A549 (cell line): ENCODE data around the gene SSX2IP.

Experiments
- CBX2 ChIP-seq: fragments of 200-600 bp; sonication (generic); IDR thresholded peaks from 2 replicates; pipeline ENCODE4 v1.6.1; 2016; ENCODE audit warnings: low read depth, mild to moderate bottlenecking, borderline replicate concordance
- CHD2 ChIP-seq: fragments of 150-350 bp; IDR thresholded peaks from 2 replicates; pipeline ENCODE4 v1.6.1; 2014; ENCODE audit warnings: low read length; ENCODE audit not compliant: partially characterized antibody
- CTCF ChIP-seq: fragments of >200 bp; sonication (Bioruptor Twin); formaldehyde crosslinking; IDR thresholded peaks from 3 replicates; pipeline ENCODE4 v1.5.1; 2016
- EHF ChIP-seq: fragments of 250-450 bp; sonication (Bioruptor Pico); IDR thresholded peaks from 2 replicates; pipeline ENCODE4 v1.5.0; 2020; ENCODE audit warnings: mild to moderate bottlenecking
- EP300 ChIP-seq, 2 experiments: fragments of >200 bp; sonication (Bioruptor Twin); formaldehyde crosslinking; IDR thresholded peaks; 2 replicates in 1 of 2; 3 replicates in 1 of 2; pipeline ENCODE4 v1.6.1; 2016 to 2017
- JUN ChIP-seq, 2 experiments: fragments of >200 bp; sonication (Bioruptor Twin); formaldehyde crosslinking; IDR thresholded peaks; 2 replicates in 1 of 2; 3 replicates in 1 of 2; pipeline ENCODE4 v1.6.1; 2016 to 2017
- MAFK ChIP-seq: fragments of 450-650 bp; IDR thresholded peaks from 2 replicates; pipeline ENCODE4 v1.6.1; 2014; ENCODE audit not compliant: partially characterized antibody
- MAZ ChIP-seq: fragments of 150-350 bp; IDR thresholded peaks from 2 replicates; pipeline ENCODE4 v1.6.1; 2014; ENCODE audit warnings: antibody characterized with exemption, low read depth, low read length, borderline replicate concordance
- NR3C1 ChIP-seq: fragments of >200 bp; sonication (Bioruptor Twin); formaldehyde crosslinking; IDR thresholded peaks from 3 replicates; pipeline ENCODE4 v1.6.1; 2017
- POLR2A ChIP-seq: IDR thresholded peaks from 2 replicates; pipeline ENCODE4 v1.6.1; 2012; ENCODE audit warnings: mild to moderate bottlenecking, low read length
- RNF2 ChIP-seq: fragments of 200-600 bp; sonication (generic); IDR thresholded peaks from 2 replicates; pipeline ENCODE4 v1.6.1; 2016; ENCODE audit warnings: low read depth, mild to moderate bottlenecking, antibody characterized with exemption, moderate library complexity, borderline replicate concordance
- SMC3 ChIP-seq: fragments of >200 bp; sonication (Bioruptor Twin); formaldehyde crosslinking; IDR thresholded peaks from 3 replicates; pipeline ENCODE4 v1.6.1; 2018; ENCODE audit warnings: inconsistent platforms
- TF ChIP-seq, protein P1 (sequence below): fragments of >200 bp; sonication (Bioruptor Twin); formaldehyde crosslinking; IDR thresholded peaks from 3 replicates; pipeline ENCODE4 v1.6.1; 2016
- TF ChIP-seq, protein P2 (sequence below): IDR thresholded peaks from 2 replicates; pipeline ENCODE4 v1.6.1; 2012; ENCODE audit warnings: low read depth, borderline replicate concordance

- TF ChIP-seq SMC3 (no peak), RNF2 (no peak), CTCF (no peak), NR3C1 (no peak), EP300 (IDR thresholded peaks at IDR 0.05) (no peak), JUN (IDR thresholded peaks at IDR 0.05) (no peak), CBX2 (no peak), CHD2 (no peak), POLR2A (no peak), EHF (CRISPR knock-in tag) (no peak), MAFK (no peak), MAZ (no peak)
- TF ChIP-seq, protein P1, sequence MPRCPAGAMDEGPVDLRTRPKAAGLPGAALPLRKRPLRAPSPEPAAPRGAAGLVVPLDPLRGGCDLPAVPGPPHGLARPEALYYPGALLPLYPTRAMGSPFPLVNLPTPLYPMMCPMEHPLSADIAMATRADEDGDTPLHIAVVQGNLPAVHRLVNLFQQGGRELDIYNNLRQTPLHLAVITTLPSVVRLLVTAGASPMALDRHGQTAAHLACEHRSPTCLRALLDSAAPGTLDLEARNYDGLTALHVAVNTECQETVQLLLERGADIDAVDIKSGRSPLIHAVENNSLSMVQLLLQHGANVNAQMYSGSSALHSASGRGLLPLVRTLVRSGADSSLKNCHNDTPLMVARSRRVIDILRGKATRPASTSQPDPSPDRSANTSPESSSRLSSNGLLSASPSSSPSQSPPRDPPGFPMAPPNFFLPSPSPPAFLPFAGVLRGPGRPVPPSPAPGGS, result no peak
- TF ChIP-seq, protein P2, sequence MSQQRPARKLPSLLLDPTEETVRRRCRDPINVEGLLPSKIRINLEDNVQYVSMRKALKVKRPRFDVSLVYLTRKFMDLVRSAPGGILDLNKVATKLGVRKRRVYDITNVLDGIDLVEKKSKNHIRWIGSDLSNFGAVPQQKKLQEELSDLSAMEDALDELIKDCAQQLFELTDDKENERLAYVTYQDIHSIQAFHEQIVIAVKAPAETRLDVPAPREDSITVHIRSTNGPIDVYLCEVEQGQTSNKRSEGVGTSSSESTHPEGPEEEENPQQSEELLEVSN, result no peak
Observed at GRCh38 chr1:84726593-84727499, 36.6 kb upstream of the SSX2IP start.
